ENCODE measurements around the gene MISFA.
"Not testable (repeated sequence)": the region's sequence is repeated elsewhere in the genome, so short reads cannot be mapped to it uniquely, and the experiment has no call there.

MISFA gene

DNA sequence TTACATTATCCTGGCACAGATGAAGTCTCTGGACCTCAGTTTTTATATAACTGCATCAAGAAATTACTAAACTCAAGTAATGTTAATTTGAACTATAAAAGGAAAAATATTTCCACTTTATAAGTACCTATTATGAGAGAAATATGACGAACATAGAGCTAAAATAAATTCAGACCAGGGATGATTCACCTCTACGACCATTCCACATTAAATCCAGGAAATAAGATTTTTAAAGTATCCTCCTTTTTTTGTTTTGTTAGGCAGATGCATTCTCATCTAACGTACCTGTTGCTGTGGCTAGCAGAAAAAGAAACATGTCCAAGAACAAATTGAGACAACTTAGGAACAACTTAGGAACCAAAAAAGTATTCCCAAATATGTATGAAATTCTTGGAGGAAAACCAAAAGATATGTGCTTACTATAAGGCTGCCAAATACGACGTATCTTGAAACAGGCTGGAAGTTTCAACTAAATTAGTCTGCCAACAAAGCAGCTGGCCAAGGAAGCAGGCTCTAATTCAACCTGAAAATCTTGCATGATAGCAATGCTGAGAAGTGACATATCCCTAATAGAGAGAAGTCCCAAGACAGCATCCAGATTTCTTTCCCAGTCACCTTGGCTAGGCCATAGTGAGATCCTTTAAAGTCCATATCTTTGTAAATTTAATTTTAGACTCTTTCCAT lies 18.9 kb downstream of the MISFA start:
- no peak for DNase-seq

DNA sequence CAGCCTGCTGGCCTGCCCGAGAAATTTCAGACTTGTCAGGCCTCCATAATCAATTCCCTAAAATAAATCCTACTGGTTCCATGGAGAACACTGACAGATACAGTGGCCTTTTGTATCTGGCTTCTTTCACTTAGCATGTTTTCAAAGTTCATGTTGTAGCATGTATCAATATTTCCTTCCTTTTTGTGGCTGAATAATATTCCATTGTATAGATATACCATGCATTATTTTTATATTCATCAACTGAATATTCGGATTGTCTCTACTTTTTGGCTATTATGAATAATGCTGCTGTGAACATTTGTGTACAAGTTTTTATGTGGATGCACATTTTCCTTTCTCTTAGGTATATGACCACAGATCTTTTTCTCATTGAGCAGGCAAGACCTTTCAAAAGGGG lies 24.1 kb downstream of the MISFA start:
- DNase-seq: no peak

DNA sequence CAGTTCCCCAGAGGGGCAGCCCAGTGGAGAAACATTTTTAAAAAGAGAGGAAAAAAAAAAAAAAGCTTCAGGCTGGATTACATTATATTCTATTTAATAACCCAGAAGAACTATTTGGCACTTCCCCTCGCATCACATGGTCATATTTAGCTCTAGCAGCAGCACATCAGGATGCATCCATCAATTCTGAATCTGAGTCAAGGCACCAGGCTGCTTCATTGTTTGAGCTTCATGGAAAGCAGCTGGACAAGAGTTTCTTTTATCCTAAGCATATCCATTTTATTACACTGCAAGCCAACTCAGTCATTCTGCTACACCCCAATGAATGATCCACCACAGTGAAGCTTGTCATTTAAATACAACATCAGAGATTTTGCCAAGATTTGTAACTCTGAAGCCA lies 24.6 kb downstream of the MISFA start:
- DNase-seq: no peak

DNA sequence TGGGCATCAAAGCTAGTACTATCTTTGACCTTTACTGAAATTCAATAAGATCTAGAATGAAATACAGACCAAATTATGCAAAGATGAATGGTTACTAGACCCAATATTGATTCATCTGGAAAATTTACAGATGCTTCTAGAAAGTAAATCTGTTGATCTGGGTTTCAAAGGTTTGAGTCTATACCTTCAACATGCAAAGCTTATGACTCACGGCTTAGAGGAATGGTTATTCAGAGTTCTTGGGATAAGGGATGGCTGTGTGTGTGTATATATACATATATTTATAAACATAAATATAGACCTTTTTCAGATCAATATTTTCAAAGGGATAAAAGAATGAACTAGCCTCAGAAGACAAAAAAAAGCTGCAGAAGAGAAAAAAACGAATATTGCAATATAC lies 33.3 kb downstream of the MISFA start:
- DNase-seq: no peak

DNA sequence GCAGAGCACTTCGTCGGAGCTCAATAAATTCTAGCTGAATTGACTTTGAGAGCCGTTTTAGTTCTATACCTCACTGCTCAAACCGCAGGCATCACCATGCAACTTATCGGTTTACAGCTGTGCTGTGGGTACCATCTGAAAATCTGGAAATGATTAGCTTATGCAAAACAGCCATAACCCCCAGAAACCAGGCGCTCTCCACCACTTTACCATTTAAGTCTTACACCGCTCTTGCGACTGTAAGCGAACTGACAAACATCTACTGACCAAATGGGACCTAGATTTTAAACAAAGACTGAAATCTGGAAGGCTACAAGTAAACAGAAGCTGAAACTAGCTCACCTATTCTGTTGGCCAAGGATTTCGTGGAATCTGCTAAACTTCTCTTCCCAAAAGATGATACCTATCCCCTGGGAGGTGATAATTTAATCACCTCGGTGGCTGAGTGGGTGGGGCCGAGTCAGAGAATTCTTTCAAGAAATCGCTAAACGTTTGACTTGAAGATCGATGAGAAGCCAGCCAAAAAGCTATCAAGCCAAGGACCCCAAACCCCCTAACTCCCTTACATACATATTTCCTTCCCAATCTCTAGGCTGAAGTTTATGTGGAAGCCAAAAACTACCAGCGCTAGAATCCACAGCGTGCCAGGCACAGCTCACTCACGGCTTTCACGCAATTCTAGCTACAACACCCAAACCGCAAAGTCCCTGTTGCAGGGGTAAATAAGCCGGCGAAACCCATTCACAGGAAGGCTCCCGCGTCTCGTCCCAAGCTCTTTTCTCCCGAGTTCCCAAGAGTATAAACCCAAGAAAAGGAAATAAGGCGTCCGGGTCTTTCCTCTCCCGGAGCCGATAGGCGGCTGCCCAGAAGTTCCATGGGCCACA lies 33.9 kb downstream of the MISFA start:
- DNase-seq: no peak

DNA sequence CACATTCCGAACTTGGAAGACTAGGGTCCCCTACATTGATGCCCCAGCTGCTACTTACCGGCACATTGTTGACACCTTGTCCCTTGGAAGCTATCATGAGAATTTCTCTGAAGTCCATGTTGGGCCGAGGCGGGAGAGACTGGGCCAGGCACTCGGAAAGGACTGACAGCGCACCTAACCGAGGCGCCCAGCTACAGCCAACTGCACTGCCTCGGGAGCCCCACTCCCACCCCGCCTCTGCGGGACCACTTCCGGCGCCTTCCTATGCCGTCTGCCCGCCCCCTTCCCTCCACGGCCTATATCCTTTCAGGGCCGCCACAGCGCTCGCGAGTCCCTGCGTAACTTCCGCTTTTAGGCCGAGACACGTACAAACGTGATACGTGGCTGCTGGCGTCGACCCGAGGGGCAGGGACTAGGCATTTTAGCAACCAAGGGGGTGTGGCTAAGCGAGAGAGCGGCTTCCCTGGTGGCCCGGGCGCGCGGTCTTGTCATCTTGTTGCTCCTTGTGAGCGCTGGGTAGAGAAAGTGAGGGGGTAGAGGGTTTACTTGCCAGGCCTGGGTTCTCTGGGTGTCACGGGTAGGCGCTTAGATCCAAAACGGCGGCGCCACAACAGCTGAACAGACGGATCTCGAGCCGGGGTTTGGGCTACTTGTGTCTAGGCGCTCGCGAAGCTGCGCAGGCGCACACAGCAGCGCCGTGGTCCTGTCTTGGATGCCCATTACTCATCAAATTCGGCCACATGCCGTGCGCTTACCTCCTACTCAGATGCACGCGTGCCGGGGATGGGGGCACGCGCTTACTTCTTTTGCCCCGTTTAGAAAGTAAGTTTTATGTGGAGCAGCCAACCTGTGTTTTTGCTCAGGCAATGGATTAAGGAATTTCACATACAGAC lies 34.8 kb downstream of the MISFA start, which contains the start of gene SPTY2D1:
TSS of gene SPTY2D1 (minus strand) at position 203 of the 893 bp plus-strand sequence. CDS start at position 118, 85 bp downstream.
- peak; percentile 97 to 98 for DNase-seq

DNA sequence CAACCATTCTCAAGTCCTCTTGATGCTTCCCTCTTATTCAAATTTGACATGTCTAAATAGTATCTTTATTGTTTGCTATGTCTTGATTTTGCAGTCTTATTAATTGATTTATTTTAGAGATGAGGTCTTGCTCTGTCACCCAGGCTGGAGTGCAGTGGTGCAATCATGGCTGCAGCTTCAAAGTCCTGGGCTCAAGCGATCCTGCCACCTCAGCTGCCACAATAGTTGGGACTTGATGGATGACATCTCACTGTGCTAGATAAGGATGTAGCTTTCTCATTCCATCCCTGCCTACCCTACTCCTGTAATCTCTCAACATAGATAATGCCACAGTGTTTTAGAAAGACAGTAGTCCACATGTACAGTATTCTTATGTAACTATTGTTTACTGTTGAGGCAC lies 42.1 kb downstream of the MISFA start:
- DNase-seq: no peak

DNA sequence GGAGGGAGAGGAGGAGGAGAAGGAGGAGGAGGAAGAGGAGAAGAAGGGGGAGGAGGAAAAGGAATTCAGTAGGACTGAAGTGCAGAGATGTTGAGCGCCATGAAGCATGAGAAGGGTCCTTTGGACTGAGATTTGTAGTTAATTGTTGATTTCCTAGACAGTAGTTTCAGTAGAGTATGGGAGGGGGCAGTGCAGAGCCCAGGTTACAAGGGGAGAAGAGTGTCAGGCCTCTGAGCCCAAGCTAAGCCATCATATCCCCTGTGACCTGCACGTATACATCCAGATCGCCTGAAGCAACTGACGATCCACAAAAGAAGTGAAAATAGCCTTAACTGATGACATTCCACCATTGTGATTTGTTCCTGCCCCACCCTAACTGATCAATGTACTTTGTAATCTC lies 43.4 kb downstream of the MISFA start:
- DNase-seq: not testable (repeated sequence)

DNA sequence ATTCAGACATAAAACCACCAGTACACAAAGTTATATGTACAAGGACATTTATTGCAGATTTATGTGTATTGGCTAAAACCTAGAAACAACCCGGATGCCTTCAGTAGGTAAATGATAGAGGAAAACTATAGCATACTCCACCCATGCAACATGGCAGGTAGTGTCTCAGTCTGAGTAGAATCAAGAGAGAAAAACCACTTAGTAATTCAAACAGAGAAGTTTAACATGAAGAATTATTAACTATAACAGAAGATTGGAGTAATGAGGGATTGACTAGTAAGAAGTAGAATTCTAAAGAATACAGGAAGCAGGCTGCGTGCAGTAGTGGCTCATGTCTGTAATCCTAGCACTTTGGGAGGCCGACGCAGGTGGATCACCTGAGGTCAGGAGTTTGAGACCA lies 50.8 kb downstream of the MISFA start:
- no peak for DNase-seq

DNA sequence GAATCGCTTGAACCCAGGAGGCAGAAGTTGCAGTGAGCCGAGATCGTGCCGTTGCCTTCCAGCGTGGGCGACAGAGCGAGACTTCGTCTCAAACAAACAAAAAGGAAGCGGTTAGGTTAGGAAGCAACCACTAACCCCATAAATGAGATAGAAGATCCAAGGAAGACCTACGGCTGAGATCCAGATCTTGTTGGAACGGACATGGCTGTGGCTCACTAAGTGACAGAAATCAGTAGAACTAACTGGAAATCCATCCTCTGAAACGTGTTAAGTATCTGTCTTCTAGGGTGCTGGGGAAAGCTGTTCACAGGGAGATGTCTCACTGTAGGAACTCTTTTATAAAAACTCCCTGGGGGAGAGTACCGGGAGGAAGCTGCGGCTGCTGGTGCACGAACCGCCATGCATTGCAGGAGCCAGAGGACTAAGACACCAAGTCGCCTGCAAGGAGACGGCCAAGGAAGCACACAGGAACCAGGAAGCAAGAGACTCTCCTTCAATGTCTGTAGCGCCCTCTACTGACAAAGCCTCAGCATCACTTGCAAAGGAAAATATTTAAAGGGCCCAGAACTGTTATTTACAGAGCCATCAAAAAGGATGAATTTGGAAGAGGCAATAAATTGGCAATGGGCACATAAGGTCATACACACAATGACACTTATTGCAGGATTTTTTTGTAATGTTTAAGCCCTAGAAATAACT lies 51.4 kb downstream of the MISFA start:
- peak; percentile 5 to 15 for DNase-seq

Data from NCI-H524 (cell line).